COLO668 (cell line): ENCODE data around the gene LRRC70.
"Not testable (repeated sequence)": the region's sequence is repeated elsewhere in the genome, so short reads cannot be mapped to it uniquely, and the experiment has no call there.

Experiments
- DNase-seq: peaks from one replicate; lab custom pipeline; 2025; ENCODE audit not compliant: unreplicated experiment; lab: John Stamatoyannopoulos, UW

LRRC70 gene

DNA sequence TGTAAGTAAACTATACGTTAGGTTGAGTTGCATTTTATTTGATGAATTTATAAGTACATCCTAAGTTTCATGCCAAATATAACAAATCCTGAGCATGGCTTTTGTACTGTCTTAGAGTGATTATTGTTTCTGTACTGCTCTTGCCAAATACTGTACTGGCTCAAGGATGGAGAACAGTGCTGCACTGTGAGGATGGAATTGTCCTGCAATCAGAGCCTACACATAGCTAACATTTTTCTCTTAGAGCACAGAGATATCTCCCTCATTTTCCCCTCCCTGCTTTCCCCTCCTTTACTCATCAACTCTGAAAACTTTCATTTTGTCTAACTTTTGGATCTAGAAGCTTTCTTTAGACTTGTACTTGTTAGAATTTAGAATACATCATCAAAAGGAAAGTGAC lies 28.3 kb downstream of the LRRC70 start:
- DNase-seq, result no peak

DNA sequence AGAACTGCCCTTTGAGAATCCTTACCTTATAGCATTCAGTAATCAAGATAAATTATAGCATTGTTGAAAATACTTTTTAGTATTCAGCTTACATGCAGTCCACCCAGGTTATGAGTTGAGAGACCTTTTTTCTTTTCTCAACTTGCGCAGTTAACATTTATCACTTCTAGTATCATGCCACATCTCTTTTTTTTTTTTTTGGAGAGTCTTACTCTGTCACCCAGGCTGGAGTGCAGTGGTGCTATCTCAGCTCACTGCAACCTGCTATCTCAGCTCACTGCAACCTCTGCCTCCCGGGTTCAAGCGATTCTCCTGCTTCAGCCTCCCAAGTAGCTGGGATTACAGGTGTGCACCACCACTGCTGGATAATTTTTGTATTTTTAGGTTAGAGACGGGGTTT lies 29.0 kb downstream of the LRRC70 start:
- no peak for DNase-seq

DNA sequence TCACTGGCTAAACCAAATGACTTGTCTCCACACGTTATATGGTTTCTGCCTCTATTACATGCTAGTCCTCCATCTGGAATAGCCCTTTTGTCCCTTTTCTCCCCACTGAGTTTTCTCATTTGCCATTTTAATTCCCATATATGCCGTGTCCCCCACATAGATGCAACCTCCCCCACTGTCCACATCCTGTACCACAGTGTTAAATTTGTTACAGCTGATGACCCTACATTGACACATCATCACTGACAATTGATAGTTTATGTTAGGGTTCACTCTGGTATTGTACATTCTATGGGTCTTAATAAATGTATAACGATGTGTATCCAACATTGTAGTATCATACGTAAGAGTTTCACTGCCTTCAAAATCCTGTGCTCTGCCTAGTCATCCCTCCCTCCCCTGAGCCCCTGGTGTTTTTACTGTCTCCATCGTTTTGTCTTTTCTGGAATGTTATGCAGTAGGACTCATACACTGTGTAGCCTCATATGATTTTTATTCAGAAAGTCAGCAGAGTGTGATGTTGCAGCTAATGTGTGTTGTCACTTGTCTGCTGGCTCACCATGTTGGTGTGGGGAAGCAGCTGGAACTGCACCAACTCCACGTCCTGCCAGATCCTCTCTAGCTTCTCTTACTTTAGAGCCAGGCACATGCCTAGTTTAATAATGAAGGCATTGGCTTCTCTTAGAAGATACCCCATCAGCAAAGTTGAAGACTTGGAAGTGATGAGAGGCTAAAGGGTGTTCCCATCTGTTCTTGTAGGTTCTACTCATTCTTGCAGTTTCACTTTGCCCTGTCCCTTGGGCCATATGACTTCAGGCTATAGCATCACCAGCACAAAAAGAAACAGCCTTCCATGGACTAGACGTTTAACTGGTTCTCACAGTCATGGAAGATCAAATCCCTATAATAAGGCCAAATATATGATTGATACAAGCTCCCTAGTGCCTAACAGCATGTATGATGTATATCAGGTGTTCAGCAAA lies 30.2 kb downstream of the LRRC70 start:
- DNase-seq, result no peak

DNA sequence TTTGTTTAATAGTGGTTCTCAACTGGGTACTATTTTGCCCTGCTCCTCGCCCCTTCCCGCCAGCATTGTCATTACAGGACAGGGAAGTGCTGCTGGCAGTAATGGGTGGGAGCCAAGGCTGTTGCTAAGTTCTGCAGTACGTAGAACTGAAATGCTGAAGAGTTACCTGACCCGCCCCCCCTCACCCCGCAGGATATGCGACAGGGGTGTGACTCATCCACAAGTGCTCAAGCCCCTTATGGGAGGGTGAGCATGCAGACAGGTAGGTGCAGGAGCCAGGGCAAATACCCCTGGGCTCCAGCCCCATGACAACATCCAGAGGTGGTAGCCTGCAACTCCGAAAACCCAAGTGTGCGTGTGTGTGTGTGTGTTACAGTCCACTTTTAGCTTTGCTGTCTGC lies 35.7 kb downstream of the LRRC70 start:
- DNase-seq, result no peak

DNA sequence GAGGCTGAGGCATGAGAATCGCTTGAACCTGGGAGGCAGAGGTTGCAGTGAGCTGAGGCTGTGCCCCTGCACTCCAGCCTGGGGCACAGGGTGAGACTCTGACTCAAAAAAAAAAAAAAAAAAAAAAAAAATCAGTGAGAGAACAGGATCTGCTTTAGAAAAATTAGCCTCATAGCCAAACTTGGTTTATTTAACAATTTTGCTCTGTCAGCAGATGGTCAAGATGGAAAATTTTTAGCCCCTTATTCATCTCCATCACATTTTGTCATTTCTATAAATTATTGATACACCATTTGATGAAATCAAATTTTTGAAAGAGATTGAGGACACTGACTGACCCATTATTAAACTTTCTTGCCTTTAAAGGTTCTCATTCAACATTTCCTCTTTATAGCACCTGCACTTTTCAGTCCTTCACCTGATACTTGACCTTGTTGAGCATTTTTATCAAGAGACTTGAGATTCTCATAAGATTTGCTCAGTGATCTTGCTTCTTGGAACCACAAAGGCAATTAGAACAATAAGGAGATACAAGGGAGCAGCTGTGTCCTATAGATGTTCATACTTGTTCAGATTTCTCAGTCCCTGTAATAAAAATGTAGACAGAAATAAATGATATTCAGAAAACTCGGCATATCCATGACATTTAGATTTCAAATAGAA lies 38.1 kb downstream of the LRRC70 start:
- DNase-seq, result no peak

DNA sequence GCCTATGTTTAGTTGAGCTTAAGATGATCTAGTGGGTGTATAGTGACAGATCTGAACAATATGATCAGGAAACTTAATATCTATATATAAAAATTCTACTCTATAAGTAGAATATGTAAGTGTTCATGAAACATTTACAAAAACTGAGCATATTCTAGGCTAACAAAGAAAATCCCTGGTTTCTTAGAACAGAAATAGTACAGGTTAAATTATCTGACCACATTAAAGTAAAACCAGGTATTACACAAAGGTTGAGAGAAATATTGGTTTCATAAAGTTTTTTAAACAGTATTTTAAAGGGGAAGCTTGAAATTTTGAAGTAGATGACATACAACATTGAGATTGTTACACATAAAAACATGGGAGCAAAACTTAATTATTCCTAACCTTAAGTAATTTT lies 39.3 kb downstream of the LRRC70 start:
- no peak for DNase-seq

DNA sequence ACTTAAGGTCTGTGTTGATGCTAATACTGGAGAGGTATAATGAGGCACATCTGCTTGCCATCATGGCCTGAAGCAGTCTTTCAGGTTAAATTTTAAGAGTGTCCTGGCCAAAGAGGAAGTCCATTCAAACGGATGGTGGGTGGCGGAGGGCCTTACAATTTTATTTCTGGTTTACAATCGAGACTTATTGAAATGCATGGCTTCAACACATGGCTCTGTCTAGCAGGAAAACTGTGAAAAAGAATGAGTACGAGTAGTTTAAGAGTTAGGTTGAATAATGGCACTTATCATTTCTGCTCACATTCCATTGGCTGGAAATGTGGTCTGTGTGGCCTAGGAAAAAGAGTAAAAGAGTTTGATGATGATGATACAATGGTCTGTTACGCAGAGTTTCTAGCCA lies 42.1 kb downstream of the LRRC70 start:
- no peak for DNase-seq

DNA sequence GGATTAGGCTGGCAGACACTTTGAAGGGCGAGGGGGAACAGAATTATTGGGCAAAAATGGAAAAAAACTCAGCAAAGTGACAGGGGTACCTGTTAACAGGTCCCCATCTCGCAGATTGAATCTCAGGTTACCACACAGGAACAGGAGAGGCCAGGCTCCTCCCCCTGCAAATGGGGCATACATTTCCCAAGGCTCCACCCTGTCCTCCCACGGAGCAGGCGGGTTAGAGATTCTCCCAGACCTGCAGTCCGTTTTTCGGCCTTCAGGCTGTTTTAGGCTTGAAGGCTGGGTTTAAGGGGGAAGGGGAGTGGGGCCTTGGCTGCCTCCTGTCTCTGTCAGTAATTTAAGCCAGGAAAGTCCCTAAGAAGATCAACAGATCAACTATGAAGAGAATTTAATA lies 42.7 kb downstream of the LRRC70 start:
- no peak for DNase-seq

DNA sequence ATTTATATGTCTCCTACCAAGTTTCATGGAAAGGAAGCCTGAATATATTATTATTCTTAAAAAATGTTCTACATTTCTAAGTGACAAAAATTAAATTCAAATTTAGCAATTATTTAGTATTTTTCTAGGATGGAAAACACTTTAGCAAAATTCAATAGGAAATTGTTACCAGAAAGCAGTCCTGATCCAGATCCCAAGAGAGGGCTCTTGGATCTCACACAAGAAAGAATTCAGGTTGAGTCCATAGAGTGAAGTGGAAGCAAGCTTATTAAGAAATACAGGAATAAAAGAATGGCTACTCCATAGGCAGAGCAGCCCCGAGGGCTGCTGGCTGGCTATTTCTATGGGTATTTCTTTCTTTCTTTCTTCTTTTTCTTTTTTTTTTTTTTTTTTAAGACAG lies 44.7 kb downstream of the LRRC70 start:
- DNase-seq, result no peak

DNA sequence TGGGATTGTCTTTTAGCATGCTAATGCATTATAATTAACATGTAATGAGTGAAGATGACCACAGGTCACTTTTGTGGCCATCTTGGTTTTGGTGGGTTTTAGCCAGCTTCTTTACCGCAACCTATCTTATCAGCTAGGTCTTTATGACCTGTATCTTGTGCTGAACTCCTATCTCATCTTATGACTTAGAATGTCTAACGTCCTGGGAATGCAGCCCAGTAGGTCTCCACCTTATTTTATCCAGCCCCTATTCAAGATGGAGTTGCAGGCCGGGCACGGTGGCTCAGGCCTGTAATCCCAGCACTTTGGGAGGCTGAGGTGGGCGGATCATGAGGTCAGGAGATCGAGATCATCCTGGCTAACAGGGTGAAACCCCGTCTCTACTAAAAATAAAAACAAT lies 45.8 kb downstream of the LRRC70 start:
- not testable (repeated sequence) for DNase-seq

DNA sequence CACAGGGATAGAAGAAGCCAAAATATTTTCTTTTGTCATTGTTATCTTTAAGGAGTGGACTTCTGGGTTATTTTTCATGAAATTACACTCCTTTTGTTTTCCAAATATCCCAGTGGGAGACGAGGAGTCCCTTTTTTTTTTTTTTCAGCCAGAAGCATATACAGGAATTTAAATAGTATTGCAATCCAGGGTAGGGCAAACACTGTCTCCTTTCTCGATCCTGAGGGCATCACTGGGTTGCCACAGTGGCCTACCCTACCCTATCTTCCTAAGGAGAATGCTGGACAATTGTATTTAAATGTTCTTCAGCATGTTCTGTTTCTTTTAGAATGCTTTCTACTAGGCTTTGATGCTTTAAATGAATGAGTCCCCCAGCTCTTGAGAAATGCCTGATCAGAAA lies 47.9 kb downstream of the LRRC70 start:
- no peak for DNase-seq

DNA sequence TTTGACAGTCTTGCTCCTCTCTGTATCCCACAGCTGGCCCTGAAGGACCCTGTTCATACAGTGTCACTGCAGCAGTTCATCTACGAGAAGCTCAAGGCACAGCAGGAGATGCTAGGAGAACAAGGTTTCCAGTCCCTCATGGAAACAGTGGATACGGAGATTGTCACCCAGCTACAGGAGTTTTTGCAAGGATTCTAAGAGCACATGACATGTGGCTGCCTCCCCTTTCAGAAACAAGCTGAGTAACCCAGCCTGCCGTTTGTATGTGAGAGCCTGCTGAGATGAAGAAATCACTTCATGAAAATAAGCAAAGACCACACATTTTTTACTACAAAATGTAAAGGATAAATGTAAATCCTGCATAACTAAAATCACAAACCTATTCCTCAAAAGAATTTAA lies 48.5 kb downstream of the LRRC70 start:
- DNase-seq, result no peak

DNA sequence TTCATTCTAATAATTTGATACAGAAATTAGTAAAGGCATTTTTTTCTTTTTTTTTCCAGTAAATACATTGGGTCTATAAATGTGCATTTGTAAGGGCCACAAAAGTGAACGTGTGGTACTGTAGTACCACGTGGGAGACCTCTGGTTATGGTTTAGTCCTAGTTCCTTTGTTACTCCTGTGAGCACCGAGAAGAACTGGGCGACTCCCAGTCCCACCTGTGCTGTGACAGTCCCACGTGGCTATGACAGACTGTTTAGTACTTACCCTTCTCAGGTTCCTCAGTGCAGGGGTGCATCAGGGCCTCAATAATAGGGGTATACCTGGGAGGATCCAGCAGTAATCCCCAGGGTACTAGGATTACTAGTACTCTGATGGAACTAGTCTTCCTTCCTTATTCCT lies 49.3 kb downstream of the LRRC70 start:
- DNase-seq, result no peak
